ENCODE data around the gene KSR2. TPM values are rescaled to one million over a fixed set of nuclear protein-coding genes. Genes with fewer than 3 reads are reported as not detected.

KSR2 gene
- total RNA-seq, 1 experiment from 2014 or later = 1.3 TPM

GRCh38 chr12:117853600-117853999, 115.2 kb downstream of the KSR2 start:
- H3T11ph ChIP-seq (ENCODE audit: low read length) = no peak overlapping the region
- no peaks in the 10 kb centered on the region for H3K23me2 ChIP-seq (ENCODE audit: insufficient read length, low read depth, low read length, poor library complexity, severe bottlenecking)
- H4K5ac ChIP-seq (ENCODE audit: insufficient read length, low read depth, low read length) = no peak overlapping the region
- WGBS (ENCODE audit: extremely low coverage, insufficient read length, low lambda C conversion rate) = no CpG with 5 or more reads among the region's 1 CpG
- H3K79me2 ChIP-seq (ENCODE audit: insufficient read depth, low read length) = no peaks in the 10 kb centered on the region
- no peak overlapping the region for H2AFZ ChIP-seq (ENCODE audit: low read length)
- no peak overlapping the region for H2BK12ac ChIP-seq (ENCODE audit: insufficient read length, low read depth, low read length)
- no peak overlapping the region for H3K56ac ChIP-seq (ENCODE audit: insufficient read length, low read depth, low read length)
- H3K27ac Mint-ChIP-seq = no peak overlapping the region
- H2BK5ac ChIP-seq (ENCODE audit: insufficient read length, low read length) = no peak overlapping the region
- H2BK20ac ChIP-seq (ENCODE audit: low read depth, low read length, poor library complexity, severe bottlenecking) = no peak overlapping the region
- H4K8ac ChIP-seq (replicated peaks; ENCODE audit: insufficient read length, low read depth, low read length) = no peak overlapping the region
- no peaks in the 10 kb centered on the region for H3K27me3 ChIP-seq (ENCODE audit: insufficient read depth, low read length)
- H3K4ac ChIP-seq (ENCODE audit: low read depth, low read length) = no peak overlapping the region
- no peaks in the 10 kb centered on the region for H3K4me1 ChIP-seq (ENCODE audit: insufficient read depth, low read length)
- DNase-seq = no peak
- no peak overlapping the region for H3K4me3 Mint-ChIP-seq
- H3K27ac ChIP-seq (ENCODE audit: insufficient read length, low read depth, low read length) = no peak overlapping the region
- no peaks in the 10 kb centered on the region for H3K79me1 ChIP-seq (ENCODE audit: insufficient read depth, low read depth, low read length, poor library complexity, severe bottlenecking)
- peaks cover 3 to 4% of the 10 kb centered on the region in 2 experiments; a peak in 3 of 4 replicates for H3K4me1 Mint-ChIP-seq
- H2AK5ac ChIP-seq (ENCODE audit: insufficient read length, low read length) = no peak overlapping the region
- no peak overlapping the region for H3K18ac ChIP-seq (ENCODE audit: insufficient read length, low read depth, low read length)
- H3K9me3 ChIP-seq (ENCODE audit: control insufficient read depth, low read depth, low read length) = no peaks in the 10 kb centered on the region
- no peak overlapping the region for H3K9ac ChIP-seq (ENCODE audit: extremely low read depth, insufficient read length, low read length)
- H3K14ac ChIP-seq (ENCODE audit: insufficient read depth, low read length) = no peak overlapping the region
- H2BK120ac ChIP-seq (ENCODE audit: low read depth, low read length, poor library complexity, severe bottlenecking) = no peak overlapping the region
- H4K20me1 ChIP-seq (ENCODE audit: control insufficient read depth, insufficient read depth, insufficient read length) = no peaks in the 10 kb centered on the region
- no peak overlapping the region for H3K4me2 ChIP-seq (ENCODE audit: insufficient read depth, insufficient read length, low read length)
- no peaks in the 10 kb centered on the region; the same call in 1 of the 2 replicates for H3K27me3 Mint-ChIP-seq (ENCODE audit: low read depth)
- no peaks in the 10 kb centered on the region for H3K36me3 Mint-ChIP-seq (ENCODE audit: insufficient read depth in 1 of 3, low read depth in 3 of 3)
- no peak overlapping the region for H2BK15ac ChIP-seq (ENCODE audit: low read depth, low read length)
- no peak for TF ChIP-seq CTCF (conservative IDR thresholded peaks at IDR 0.05)
- no peak overlapping the region for H3K23ac ChIP-seq (ENCODE audit: insufficient read length, low read depth, low read length)
- no peaks in the 10 kb centered on the region for H3K9me3 Mint-ChIP-seq
- H4K91ac ChIP-seq (ENCODE audit: insufficient read length, low read depth, low read length) = no peak overlapping the region

Data from H9 (cell line).